GM12878 (cell line): ENCODE measurements around the gene SCAMP4. TPM values are rescaled to one million over a fixed set of nuclear protein-coding genes. Genes with fewer than 3 reads are reported as not detected.

Experiments
- ATAC-seq: fragments of 200-7000 bp; cut with Tn5 transposase; 3 replicates; pipeline ENCODE4 v1.9.1; 2020; ENCODE audit warnings: mild to moderate bottlenecking, moderate library complexity
- BruUV-seq: library from RNA; stranded (reverse); fragments of 400-500 nt; replicated peaks from 2 replicates; lab custom pipeline; 2021; lab: Mats Ljungman, UMichigan
- CTCF ChIA-PET: fragments of 300-600 bp; sonication (Branson Sonifier 250); formaldehyde crosslinking; extraction: SDS; loops from one replicate; lab custom pipeline; 2021; ENCODE audit warnings: inconsistent platforms; lab: Yijun Ruan, JAX
- POLR2A ChIA-PET: fragments of 350-600 bp; formaldehyde crosslinking; extraction: SDS; loops from one replicate; lab custom pipeline; 2021; ENCODE audit warnings: inconsistent platforms; lab: Charles Lee
- RAD21 ChIA-PET: fragments of 300-600 bp; sonication (Branson Sonifier 250); formaldehyde crosslinking; loops from one replicate; lab custom pipeline; 2023; ENCODE audit warnings: antibody characterized with exemption; ENCODE audit not compliant: unreplicated experiment; lab: Charles Lee
- SMC1A ChIA-PET: fragments of 300-600 bp; sonication (Branson Sonifier 250); formaldehyde crosslinking; loops from one replicate; lab custom pipeline; 2023; ENCODE audit not compliant: unreplicated experiment, uncharacterized antibody; lab: Charles Lee
- DNase-seq: peaks from one replicate; pipeline ENCODE4 v3.0.0-alpha.2; 2011; ENCODE audit warnings: low read depth, low spot score
- FAIRE-seq: peaks from 3 replicates; lab custom pipeline; 2011; peaks lifted over from hg19 to GRCh38; lab: Jason Lieb, UNC
- H2AFZ ChIP-seq: 2 replicates; pipeline ENCODE4 v1.6.0; 2011; ENCODE audit warnings: low read depth, low read length, control low read depth; ENCODE audit not compliant: control insufficient read depth
- H3K27ac ChIP-seq: 2 replicates; pipeline ENCODE4 v1.5.1; 2011; ENCODE audit warnings: control low read depth; ENCODE audit not compliant: control insufficient read depth, insufficient read depth
- H3K27me3 ChIP-seq, 2 experiments: replicated peaks in 1 of 2; 2 replicates each; pipeline versions ENCODE4 v1.6.0 to v1.6.1; 2011; ENCODE audit warnings: low read length in 1 of 2; ENCODE audit not compliant: control insufficient read depth in 2 of 2, insufficient read depth in 2 of 2
- H3K36me3 ChIP-seq, 2 experiments: 2 replicates each; pipeline ENCODE4 v1.5.1; 2011; ENCODE audit warnings: low read length in 1 of 2; ENCODE audit not compliant: control insufficient read depth in 2 of 2, insufficient read depth in 2 of 2
- H3K4me1 ChIP-seq: 2 replicates; pipeline ENCODE4 v1.6.1; 2011; ENCODE audit warnings: mild to moderate bottlenecking, low read length, moderate library complexity, mixed read lengths; ENCODE audit not compliant: control insufficient read depth, insufficient read depth
- H3K4me2 ChIP-seq: 2 replicates; pipeline ENCODE4 v1.6.0; 2011; ENCODE audit warnings: control low read depth; ENCODE audit not compliant: control insufficient read depth, insufficient read depth
- H3K4me3 ChIP-seq: fragments of 200-600 bp; sonication (generic); 2 replicates; pipeline ENCODE4 v1.5.1; 2016
- H3K79me2 ChIP-seq: 2 replicates; pipeline ENCODE4 v1.6.0; 2011; ENCODE audit warnings: low read length; ENCODE audit not compliant: control insufficient read depth, insufficient read depth
- H3K9ac ChIP-seq: 2 replicates; pipeline ENCODE4 v1.8.0; 2011; ENCODE audit warnings: low read length, control low read depth, mixed read lengths; ENCODE audit not compliant: control insufficient read depth, insufficient read depth
- H3K9me3 ChIP-seq: replicated peaks from 3 replicates; pipeline ENCODE4 v1.5.1; 2011; ENCODE audit warnings: mild to moderate bottlenecking, low read length; ENCODE audit not compliant: control insufficient read depth, insufficient read depth
- H4K20me1 ChIP-seq: 2 replicates; pipeline ENCODE4 v1.6.0; 2011; ENCODE audit not compliant: control insufficient read depth, insufficient read depth
- CBFB ChIP-seq: IDR thresholded peaks from 2 replicates; pipeline ENCODE4 v1.6.1; 2016; ENCODE audit warnings: antibody characterized with exemption, low read depth
- CHD2 ChIP-seq: IDR thresholded peaks from 2 replicates; pipeline ENCODE4 v1.6.1; 2011; ENCODE audit warnings: low read depth, low read length, improper control_type of control experiment, borderline replicate concordance
- CREM ChIP-seq: IDR thresholded peaks from 2 replicates; pipeline ENCODE4 v1.6.1; 2014; ENCODE audit warnings: antibody characterized with exemption, low read depth
- NFIC ChIP-seq: IDR thresholded peaks from 2 replicates; pipeline ENCODE4 v1.6.1; 2012; ENCODE audit warnings: low read depth, mild to moderate bottlenecking, inconsistent platforms, low read length, moderate library complexity
- WGBS: methylation state at CpG from one replicate; pipeline ENCODE4 v1.1.6; 2016; ENCODE audit warnings: low lambda C conversion rate; ENCODE audit not compliant: insufficient replicate concordance, insufficient coverage; ENCODE audit errors: missing lambda C conversion rate; 5-methylcytosine and 5-hydroxymethylcytosine counted together
- in situ Hi-C: fragments of 300-500 bp; cut with MboI; formaldehyde crosslinking; loops from 9 replicates; pipeline ENCODE4 v1.14.3; 2018; ENCODE audit warnings: mixed read lengths
- intact Hi-C: fragments of 100-400 bp; cut with micrococcal nuclease; formaldehyde crosslinking; loops from one replicate; pipeline ENCODE4 v1.14.2; 2022; ENCODE audit not compliant: unreplicated experiment
- polyA plus RNA-seq, 11 experiments: library from polyadenylated mRNA; depleted of rRNA in 4 of 11; unstranded in 6 of 11; stranded (reverse) in 5 of 11; fragments of >200 nt; fragmentation: Nextera tagmentation in 4 of 11; fragmentation: Illumina TruSeq in 1 of 11; extraction: Ambion mirVana in 4 of 11; extraction: Trizol in 1 of 11; gene quantifications; 1 replicate in 1 of 11; 2 replicates in 10 of 11; pipeline versions ENCODE4 v1.2.1 to v1.2.3, GENCODE V29; 2011 to 2016; ENCODE audit warnings: inconsistent platforms in 2 of 11, missing spikeins in 2 of 11, low read depth in 1 of 11
- total RNA-seq, 4 experiments: library from RNA; depleted of rRNA in 3 of 4; stranded (reverse); fragments of >200 nt in 3 of 4; fragmentation: Illumina TruSeq in 1 of 4; extraction: Trizol in 1 of 4; gene quantifications; 2 replicates each; pipeline versions ENCODE4 v1.2.1 to v1.2.3, GENCODE V29; 2013 to 2021
- TF ChIP-seq, protein P1 (sequence below): fragments of 450-650 bp; IDR thresholded peaks from 2 replicates; pipeline ENCODE4 v1.6.1; 2017; ENCODE audit warnings: low read depth, mild to moderate bottlenecking, moderate library complexity
- TF ChIP-seq, protein P2 (sequence below): IDR thresholded peaks from 2 replicates; pipeline ENCODE4 v1.6.1; 2012; ENCODE audit warnings: low read depth, low read length, improper control_type of control experiment
- TF ChIP-seq, protein P3 (sequence below): fragments of 450-650 bp; IDR thresholded peaks from 2 replicates; pipeline ENCODE4 v1.6.1; 2017; ENCODE audit warnings: antibody characterized with exemption, mild to moderate bottlenecking, moderate library complexity
- TF ChIP-seq, protein P4 (sequence below): IDR thresholded peaks from 2 replicates; pipeline ENCODE4 v1.6.1; 2011; ENCODE audit warnings: low read depth, mild to moderate bottlenecking, low read length, moderate library complexity, borderline replicate concordance; ENCODE audit errors: extremely low read depth
- TF ChIP-seq, protein P5 (sequence below): IDR thresholded peaks from 2 replicates; pipeline ENCODE4 v1.6.1; 2012; ENCODE audit warnings: low read length, inconsistent platforms
- TF ChIP-seq, protein P6 (sequence below): fragments of 450-650 bp; formaldehyde crosslinking; IDR thresholded peaks from 2 replicates; pipeline ENCODE4 v1.5.0; 2022; ENCODE audit warnings: mild to moderate bottlenecking, missing genetic modification characterization

Gene SCAMP4
- total and polyA plus RNA-seq, 10 of the 15 experiments (the other 5 are each of a cell fraction or from before 2014, with no cell fraction given), result 0.63 to 34.7 (median 12.8) TPM

DNA sequence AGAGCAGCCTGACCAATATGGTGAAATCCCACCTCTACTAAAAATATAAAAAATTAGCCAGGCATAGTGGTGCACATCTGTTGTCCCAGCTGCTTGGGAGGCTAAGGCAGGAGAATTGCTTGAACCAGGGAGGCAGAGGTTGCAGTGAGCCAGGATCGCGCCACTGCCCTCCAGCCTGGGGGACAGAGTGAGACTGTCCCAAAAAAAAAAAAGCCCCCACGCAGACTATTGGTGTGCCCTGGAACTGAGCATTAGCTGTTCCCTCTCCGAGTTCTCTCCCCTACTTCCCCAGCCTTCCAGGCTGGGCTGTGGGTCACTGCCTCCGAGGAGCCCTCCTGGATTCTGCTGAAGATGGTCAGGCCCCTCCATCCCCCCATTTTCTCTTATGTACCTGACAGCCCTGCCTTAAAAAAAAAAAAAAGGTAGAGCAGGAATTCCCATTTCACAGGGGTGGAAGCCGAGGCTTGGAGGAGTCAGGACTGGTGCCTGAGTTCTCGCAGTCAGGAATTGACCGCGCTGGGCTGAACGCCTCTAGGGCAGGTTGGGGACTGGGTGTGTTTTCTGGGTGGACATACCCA lies 1.9 kb downstream of the SCAMP4 start:
- Histone ChIP-seq H3K9ac (no peak overlapping the region), H3K4me3 (no peak overlapping the region), H3K4me2 (no peak overlapping the region; the same call in 1 of the 2 replicates), H3K9me3 (no peaks in the 10 kb centered on the region), H4K20me1 (no peaks in the 10 kb centered on the region), H3K27me3 (no peaks in the 10 kb centered on the region), H3K27ac (no peak overlapping the region), H2AFZ (no peak overlapping the region), H3K79me2 (peaks cover 36% of the 10 kb centered on the region), H3K36me3 (no peaks in the 10 kb centered on the region; a peak in 1 of 4 replicates), H3K4me1 (peaks cover 37% of the 10 kb centered on the region)
- SMC1A ChIA-PET, result no interaction called here
- RAD21 ChIA-PET, result no interaction called here
- no TSS peak for BruUV-seq
- intact Hi-C loops (loop anchor here (5.0 to 10.0 kb wide), 2 partner anchors 110 to 188 kb away; partner anchors contain the start of genes BTBD2, IZUMO4 and MOB3A), in situ Hi-C loops (no loop called here)
- DNase-seq (no peak), ATAC-seq (no peak), FAIRE-seq (no peak)
- 92% methylated on average over 10 of the region's 10 CpGs for WGBS
- CTCF ChIA-PET, result interaction anchor here (0.6 kb wide), 1 partner anchor 563 kb away, joined by 3 read pairs; no protein-coding TSS in a partner anchor
- POLR2A ChIA-PET, result interaction anchor here (0.7 kb wide), 1 partner anchor 9 kb away, joined by 3 read pairs; no protein-coding TSS in a partner anchor
- TF ChIP-seq, protein P1, sequence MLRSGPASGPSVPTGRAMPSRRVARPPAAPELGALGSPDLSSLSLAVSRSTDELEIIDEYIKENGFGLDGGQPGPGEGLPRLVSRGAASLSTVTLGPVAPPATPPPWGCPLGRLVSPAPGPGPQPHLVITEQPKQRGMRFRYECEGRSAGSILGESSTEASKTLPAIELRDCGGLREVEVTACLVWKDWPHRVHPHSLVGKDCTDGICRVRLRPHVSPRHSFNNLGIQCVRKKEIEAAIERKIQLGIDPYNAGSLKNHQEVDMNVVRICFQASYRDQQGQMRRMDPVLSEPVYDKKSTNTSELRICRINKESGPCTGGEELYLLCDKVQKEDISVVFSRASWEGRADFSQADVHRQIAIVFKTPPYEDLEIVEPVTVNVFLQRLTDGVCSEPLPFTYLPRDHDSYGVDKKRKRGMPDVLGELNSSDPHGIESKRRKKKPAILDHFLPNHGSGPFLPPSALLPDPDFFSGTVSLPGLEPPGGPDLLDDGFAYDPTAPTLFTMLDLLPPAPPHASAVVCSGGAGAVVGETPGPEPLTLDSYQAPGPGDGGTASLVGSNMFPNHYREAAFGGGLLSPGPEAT, result no peak
- TF ChIP-seq, protein P2, sequence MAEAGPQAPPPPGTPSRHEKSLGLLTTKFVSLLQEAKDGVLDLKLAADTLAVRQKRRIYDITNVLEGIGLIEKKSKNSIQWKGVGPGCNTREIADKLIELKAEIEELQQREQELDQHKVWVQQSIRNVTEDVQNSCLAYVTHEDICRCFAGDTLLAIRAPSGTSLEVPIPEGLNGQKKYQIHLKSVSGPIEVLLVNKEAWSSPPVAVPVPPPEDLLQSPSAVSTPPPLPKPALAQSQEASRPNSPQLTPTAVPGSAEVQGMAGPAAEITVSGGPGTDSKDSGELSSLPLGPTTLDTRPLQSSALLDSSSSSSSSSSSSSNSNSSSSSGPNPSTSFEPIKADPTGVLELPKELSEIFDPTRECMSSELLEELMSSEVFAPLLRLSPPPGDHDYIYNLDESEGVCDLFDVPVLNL, result no peak
- TF ChIP-seq, protein P3, sequence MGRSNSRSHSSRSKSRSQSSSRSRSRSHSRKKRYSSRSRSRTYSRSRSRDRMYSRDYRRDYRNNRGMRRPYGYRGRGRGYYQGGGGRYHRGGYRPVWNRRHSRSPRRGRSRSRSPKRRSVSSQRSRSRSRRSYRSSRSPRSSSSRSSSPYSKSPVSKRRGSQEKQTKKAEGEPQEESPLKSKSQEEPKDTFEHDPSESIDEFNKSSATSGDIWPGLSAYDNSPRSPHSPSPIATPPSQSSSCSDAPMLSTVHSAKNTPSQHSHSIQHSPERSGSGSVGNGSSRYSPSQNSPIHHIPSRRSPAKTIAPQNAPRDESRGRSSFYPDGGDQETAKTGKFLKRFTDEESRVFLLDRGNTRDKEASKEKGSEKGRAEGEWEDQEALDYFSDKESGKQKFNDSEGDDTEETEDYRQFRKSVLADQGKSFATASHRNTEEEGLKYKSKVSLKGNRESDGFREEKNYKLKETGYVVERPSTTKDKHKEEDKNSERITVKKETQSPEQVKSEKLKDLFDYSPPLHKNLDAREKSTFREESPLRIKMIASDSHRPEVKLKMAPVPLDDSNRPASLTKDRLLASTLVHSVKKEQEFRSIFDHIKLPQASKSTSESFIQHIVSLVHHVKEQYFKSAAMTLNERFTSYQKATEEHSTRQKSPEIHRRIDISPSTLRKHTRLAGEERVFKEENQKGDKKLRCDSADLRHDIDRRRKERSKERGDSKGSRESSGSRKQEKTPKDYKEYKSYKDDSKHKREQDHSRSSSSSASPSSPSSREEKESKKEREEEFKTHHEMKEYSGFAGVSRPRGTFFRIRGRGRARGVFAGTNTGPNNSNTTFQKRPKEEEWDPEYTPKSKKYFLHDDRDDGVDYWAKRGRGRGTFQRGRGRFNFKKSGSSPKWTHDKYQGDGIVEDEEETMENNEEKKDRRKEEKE, result no peak
- TF ChIP-seq CHD2 (no peak), NFIC (no peak), CREM (no peak), CBFB (no peak)
- TF ChIP-seq, protein P4, sequence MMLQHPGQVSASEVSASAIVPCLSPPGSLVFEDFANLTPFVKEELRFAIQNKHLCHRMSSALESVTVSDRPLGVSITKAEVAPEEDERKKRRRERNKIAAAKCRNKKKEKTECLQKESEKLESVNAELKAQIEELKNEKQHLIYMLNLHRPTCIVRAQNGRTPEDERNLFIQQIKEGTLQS, result no peak
- TF ChIP-seq, protein P5, sequence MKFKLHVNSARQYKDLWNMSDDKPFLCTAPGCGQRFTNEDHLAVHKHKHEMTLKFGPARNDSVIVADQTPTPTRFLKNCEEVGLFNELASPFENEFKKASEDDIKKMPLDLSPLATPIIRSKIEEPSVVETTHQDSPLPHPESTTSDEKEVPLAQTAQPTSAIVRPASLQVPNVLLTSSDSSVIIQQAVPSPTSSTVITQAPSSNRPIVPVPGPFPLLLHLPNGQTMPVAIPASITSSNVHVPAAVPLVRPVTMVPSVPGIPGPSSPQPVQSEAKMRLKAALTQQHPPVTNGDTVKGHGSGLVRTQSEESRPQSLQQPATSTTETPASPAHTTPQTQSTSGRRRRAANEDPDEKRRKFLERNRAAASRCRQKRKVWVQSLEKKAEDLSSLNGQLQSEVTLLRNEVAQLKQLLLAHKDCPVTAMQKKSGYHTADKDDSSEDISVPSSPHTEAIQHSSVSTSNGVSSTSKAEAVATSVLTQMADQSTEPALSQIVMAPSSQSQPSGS, result no peak
- TF ChIP-seq, protein P6, sequence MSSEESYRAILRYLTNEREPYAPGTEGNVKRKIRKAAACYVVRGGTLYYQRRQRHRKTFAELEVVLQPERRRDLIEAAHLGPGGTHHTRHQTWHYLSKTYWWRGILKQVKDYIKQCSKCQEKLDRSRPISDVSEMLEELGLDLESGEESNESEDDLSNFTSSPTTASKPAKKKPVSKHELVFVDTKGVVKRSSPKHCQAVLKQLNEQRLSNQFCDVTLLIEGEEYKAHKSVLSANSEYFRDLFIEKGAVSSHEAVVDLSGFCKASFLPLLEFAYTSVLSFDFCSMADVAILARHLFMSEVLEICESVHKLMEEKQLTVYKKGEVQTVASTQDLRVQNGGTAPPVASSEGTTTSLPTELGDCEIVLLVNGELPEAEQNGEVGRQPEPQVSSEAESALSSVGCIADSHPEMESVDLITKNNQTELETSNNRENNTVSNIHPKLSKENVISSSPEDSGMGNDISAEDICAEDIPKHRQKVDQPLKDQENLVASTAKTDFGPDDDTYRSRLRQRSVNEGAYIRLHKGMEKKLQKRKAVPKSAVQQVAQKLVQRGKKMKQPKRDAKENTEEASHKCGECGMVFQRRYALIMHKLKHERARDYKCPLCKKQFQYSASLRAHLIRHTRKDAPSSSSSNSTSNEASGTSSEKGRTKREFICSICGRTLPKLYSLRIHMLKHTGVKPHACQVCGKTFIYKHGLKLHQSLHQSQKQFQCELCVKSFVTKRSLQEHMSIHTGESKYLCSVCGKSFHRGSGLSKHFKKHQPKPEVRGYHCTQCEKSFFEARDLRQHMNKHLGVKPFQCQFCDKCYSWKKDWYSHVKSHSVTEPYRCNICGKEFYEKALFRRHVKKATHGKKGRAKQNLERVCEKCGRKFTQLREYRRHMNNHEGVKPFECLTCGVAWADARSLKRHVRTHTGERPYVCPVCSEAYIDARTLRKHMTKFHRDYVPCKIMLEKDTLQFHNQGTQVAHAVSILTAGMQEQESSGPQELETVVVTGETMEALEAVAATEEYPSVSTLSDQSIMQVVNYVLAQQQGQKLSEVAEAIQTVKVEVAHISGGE, result no peak
